WTC11 (cell line): ENCODE results near the gene FGR. TPM values are rescaled to one million over a fixed set of nuclear protein-coding genes. Genes with fewer than 3 reads are reported as not detected.

Experiments
- ATAC-seq: fragments of 200-7000 bp; cut with Tn5 transposase; 2 replicates; pipeline ENCODE4 v1.10.0; 2021; ENCODE audit warnings: mild to moderate bottlenecking, moderate library complexity
- CTCF ChIA-PET: fragments of 300-600 bp; sonication (Branson Sonifier 250); formaldehyde crosslinking; loops from one replicate; lab custom pipeline; 2021; ENCODE audit warnings: antibody characterized with exemption; lab: Charles Lee
- POLR2A ChIA-PET: fragments of 350-600 bp; sonication (Branson Sonifier 250); formaldehyde crosslinking; loops from one replicate; lab custom pipeline; 2021; ENCODE audit warnings: antibody characterized with exemption; lab: Charles Lee
- DNase-seq: peaks from one replicate; pipeline ENCODE4 v3.0.0; 2021; ENCODE audit warnings: low spot score
- H3K27ac Mint-ChIP-seq: 2 replicates; pipeline ENCODE4 v1.8.0; 2021; ENCODE audit warnings: mixed read lengths
- H3K27me3 Mint-ChIP-seq: 2 replicates; pipeline ENCODE4 v1.8.0; 2021; ENCODE audit warnings: low read depth, mild to moderate bottlenecking, moderate library complexity, mixed read lengths
- H3K36me3 Mint-ChIP-seq: 2 replicates; pipeline ENCODE4 v1.8.0; 2021; ENCODE audit warnings: mixed read lengths
- H3K4me1 Mint-ChIP-seq: 2 replicates; pipeline ENCODE4 v1.8.0; 2022; ENCODE audit warnings: mixed read lengths
- H3K4me3 Mint-ChIP-seq: 2 replicates; pipeline ENCODE4 v1.8.0; 2021; ENCODE audit warnings: mild to moderate bottlenecking, moderate library complexity, mixed read lengths
- H3K9me3 Mint-ChIP-seq: 2 replicates; pipeline ENCODE4 v1.8.0; 2021; ENCODE audit warnings: mixed read lengths
- ATF6 ChIP-seq: sonication (generic); formaldehyde crosslinking; IDR thresholded peaks from 2 replicates; pipeline ENCODE4 v1.8.1; 2023; ENCODE audit warnings: mild to moderate bottlenecking, missing genetic modification reagents
- EMX1 ChIP-seq: fragments of 250-450 bp; sonication (Bioruptor Pico); IDR thresholded peaks from 2 replicates; pipeline ENCODE4 v1.8.0; 2021; ENCODE audit warnings: mild to moderate bottlenecking
- ERG ChIP-seq: fragments of 250-450 bp; sonication (Bioruptor Pico); IDR thresholded peaks from 2 replicates; pipeline ENCODE4 v1.8.0; 2021; ENCODE audit warnings: mild to moderate bottlenecking
- ESRRA ChIP-seq: sonication (generic); formaldehyde crosslinking; IDR thresholded peaks from 2 replicates; pipeline ENCODE4 v1.8.1; 2022; ENCODE audit warnings: mild to moderate bottlenecking, missing genetic modification reagents, borderline replicate concordance
- FOXK1 ChIP-seq: sonication (generic); formaldehyde crosslinking; IDR thresholded peaks from 2 replicates; pipeline ENCODE4 v1.8.0; 2022; ENCODE audit warnings: mild to moderate bottlenecking, moderate library complexity, missing genetic modification reagents
- GABPB1 ChIP-seq: sonication (generic); formaldehyde crosslinking; IDR thresholded peaks from 2 replicates; pipeline ENCODE4 v1.8.1; 2023; ENCODE audit warnings: mild to moderate bottlenecking, missing genetic modification reagents
- IRF2 ChIP-seq: sonication (generic); formaldehyde crosslinking; IDR thresholded peaks from 2 replicates; pipeline ENCODE4 v1.8.0; 2022; ENCODE audit warnings: low read depth, missing genetic modification reagents, borderline replicate concordance
- KAT7 ChIP-seq: sonication (generic); formaldehyde crosslinking; IDR thresholded peaks from 2 replicates; pipeline ENCODE4 v1.8.1; 2023; ENCODE audit warnings: missing genetic modification reagents, mild to moderate bottlenecking, borderline replicate concordance
- NFYB ChIP-seq: sonication (generic); formaldehyde crosslinking; conservative IDR thresholded peaks from 2 replicates; pipeline ENCODE4 v1.8.0; 2022; ENCODE audit warnings: low read depth, missing genetic modification reagents
- PREB ChIP-seq: sonication (generic); formaldehyde crosslinking; IDR thresholded peaks from 2 replicates; pipeline ENCODE4 v1.8.1; 2022; ENCODE audit warnings: mild to moderate bottlenecking, missing genetic modification reagents, moderate library complexity, borderline replicate concordance
- PRRX2 ChIP-seq: fragments of 250-450 bp; sonication (Bioruptor Pico); IDR thresholded peaks from 2 replicates; pipeline ENCODE4 v1.8.0; 2021; ENCODE audit warnings: mild to moderate bottlenecking
- RORB ChIP-seq: fragments of 250-450 bp; sonication (Bioruptor Pico); IDR thresholded peaks from 2 replicates; pipeline ENCODE4 v1.9.0; 2021; ENCODE audit warnings: mild to moderate bottlenecking
- TP53 ChIP-seq: sonication (generic); formaldehyde crosslinking; IDR thresholded peaks from 2 replicates; pipeline ENCODE4 v1.8.1; 2023; ENCODE audit warnings: mild to moderate bottlenecking, missing genetic modification reagents
- ZBTB21 ChIP-seq: sonication (generic); formaldehyde crosslinking; IDR thresholded peaks from 2 replicates; pipeline ENCODE4 v1.8.1; 2023; ENCODE audit warnings: mild to moderate bottlenecking, missing genetic modification reagents, borderline replicate concordance
- ZNF416 ChIP-seq: fragments of 250-450 bp; sonication (Bioruptor Pico); IDR thresholded peaks from 2 replicates; pipeline ENCODE4 v1.9.0; 2021; ENCODE audit warnings: mild to moderate bottlenecking, inconsistent platforms
- ZNF671 ChIP-seq: fragments of 250-450 bp; sonication (Bioruptor Pico); IDR thresholded peaks from 2 replicates; pipeline ENCODE4 v1.8.0; 2021; ENCODE audit warnings: mild to moderate bottlenecking
- total RNA-seq: library from RNA; stranded (reverse); gene quantifications from 3 replicates; pipeline ENCODE4 v1.2.3, GENCODE V29; 2021
- TF ChIP-seq, protein P1 (sequence below): fragments of 250-450 bp; sonication (Bioruptor Pico); IDR thresholded peaks from 2 replicates; pipeline ENCODE4 v1.9.0; 2021; ENCODE audit warnings: mild to moderate bottlenecking
- TF ChIP-seq, protein P2 (sequence below): sonication (generic); formaldehyde crosslinking; IDR thresholded peaks from 2 replicates; pipeline ENCODE4 v1.8.0; 2022; ENCODE audit warnings: mild to moderate bottlenecking, missing genetic modification reagents
- TF ChIP-seq, protein P3 (sequence below): sonication (generic); formaldehyde crosslinking; IDR thresholded peaks from 2 replicates; pipeline ENCODE4 v1.8.0; 2022; ENCODE audit warnings: missing genetic modification reagents

FGR gene
- total RNA-seq, 1 experiment from 2014 or later: 0.77 TPM

DNA sequence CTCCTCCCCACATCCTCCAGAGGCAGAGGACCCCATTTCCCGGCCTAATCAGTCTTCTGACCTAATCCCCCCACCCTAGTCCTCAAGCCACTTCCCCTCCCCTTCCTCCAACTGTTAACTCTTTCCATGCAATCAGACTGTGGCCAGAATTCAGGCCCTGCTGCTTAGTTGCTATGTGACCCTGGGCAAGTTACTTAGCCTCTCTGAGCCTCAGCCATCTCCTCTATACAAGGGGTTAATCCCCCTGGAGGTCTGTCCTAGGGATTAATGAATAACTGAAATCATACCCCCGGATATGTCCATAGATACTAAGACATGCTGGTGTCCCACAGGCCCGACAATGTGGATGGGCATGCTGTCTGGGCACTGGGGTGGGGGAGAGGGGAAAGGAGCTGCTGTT lies 49.3 kb downstream of the FGR start:
- CTCF ChIA-PET: interaction anchor here (0.9 to 5.9 kb wide), 2 partner anchors 14 to 29 kb away, joined by 7 to 43 read pairs; no protein-coding TSS in a partner anchor
- TF ChIP-seq, protein P1, sequence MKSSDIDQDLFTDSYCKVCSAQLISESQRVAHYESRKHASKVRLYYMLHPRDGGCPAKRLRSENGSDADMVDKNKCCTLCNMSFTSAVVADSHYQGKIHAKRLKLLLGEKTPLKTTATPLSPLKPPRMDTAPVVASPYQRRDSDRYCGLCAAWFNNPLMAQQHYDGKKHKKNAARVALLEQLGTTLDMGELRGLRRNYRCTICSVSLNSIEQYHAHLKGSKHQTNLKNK (CRISPR knock-in tag): no peak
- TF ChIP-seq, protein P2, sequence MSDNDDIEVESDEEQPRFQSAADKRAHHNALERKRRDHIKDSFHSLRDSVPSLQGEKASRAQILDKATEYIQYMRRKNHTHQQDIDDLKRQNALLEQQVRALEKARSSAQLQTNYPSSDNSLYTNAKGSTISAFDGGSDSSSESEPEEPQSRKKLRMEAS (CRISPR knock-in tag): no peak
- no peak for TF ChIP-seq EMX1 (CRISPR knock-in tag)
- no peak for TF ChIP-seq FOXK1 (CRISPR knock-in tag)
- no peak for TF ChIP-seq ATF6 (CRISPR knock-in tag)
- no peak for TF ChIP-seq RORB (CRISPR knock-in tag)
- TF ChIP-seq IRF2 (CRISPR knock-in tag): no peak
- TF ChIP-seq, protein P3, sequence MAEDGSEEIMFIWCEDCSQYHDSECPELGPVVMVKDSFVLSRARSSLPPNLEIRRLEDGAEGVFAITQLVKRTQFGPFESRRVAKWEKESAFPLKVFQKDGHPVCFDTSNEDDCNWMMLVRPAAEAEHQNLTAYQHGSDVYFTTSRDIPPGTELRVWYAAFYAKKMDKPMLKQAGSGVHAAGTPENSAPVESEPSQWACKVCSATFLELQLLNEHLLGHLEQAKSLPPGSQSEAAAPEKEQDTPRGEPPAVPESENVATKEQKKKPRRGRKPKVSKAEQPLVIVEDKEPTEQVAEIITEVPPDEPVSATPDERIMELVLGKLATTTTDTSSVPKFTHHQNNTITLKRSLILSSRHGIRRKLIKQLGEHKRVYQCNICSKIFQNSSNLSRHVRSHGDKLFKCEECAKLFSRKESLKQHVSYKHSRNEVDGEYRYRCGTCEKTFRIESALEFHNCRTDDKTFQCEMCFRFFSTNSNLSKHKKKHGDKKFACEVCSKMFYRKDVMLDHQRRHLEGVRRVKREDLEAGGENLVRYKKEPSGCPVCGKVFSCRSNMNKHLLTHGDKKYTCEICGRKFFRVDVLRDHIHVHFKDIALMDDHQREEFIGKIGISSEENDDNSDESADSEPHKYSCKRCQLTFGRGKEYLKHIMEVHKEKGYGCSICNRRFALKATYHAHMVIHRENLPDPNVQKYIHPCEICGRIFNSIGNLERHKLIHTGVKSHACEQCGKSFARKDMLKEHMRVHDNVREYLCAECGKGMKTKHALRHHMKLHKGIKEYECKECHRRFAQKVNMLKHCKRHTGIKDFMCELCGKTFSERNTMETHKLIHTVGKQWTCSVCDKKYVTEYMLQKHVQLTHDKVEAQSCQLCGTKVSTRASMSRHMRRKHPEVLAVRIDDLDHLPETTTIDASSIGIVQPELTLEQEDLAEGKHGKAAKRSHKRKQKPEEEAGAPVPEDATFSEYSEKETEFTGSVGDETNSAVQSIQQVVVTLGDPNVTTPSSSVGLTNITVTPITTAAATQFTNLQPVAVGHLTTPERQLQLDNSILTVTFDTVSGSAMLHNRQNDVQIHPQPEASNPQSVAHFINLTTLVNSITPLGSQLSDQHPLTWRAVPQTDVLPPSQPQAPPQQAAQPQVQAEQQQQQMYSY (CRISPR knock-in tag): no peak
- TF ChIP-seq GABPB1 (CRISPR knock-in tag): no peak
- TF ChIP-seq KAT7 (CRISPR knock-in tag): no peak
- TF ChIP-seq ZNF671 (CRISPR knock-in tag): no peak
- TF ChIP-seq TP53 (CRISPR knock-in tag): no peak
- no peak for TF ChIP-seq PRRX2 (CRISPR knock-in tag)
- TF ChIP-seq ESRRA: no peak
- no peak for TF ChIP-seq NFYB (CRISPR knock-in tag)
- TF ChIP-seq ZBTB21 (CRISPR knock-in tag): no peak
- TF ChIP-seq ERG (CRISPR knock-in tag): no peak
- TF ChIP-seq PREB (CRISPR knock-in tag): no peak
- TF ChIP-seq ZNF416 (CRISPR knock-in tag): no peak
- TF ChIP-seq, all 79 proteins: peak for 0
- no peaks in the 10 kb centered on the region for H3K27me3 Mint-ChIP-seq
- H3K4me1 Mint-ChIP-seq: peaks cover 9% of the 10 kb centered on the region
- POLR2A ChIA-PET: no interaction called here
- no peak overlapping the region for H3K4me3 Mint-ChIP-seq
- ATAC-seq: no peak
- no peaks in the 10 kb centered on the region for H3K36me3 Mint-ChIP-seq
- no peak for DNase-seq
- no peaks in the 10 kb centered on the region for H3K9me3 Mint-ChIP-seq
- H3K27ac Mint-ChIP-seq: 0 out of 2 replicates have a peak overlapping the region, but pooled peaks have one; percentile 18
